NCI-H2029 treated with DMSO at 0.1 percent for 48 hours (cell line): ENCODE data around the gene ERICH4.
"Not testable (repeated sequence)": the region's sequence is repeated elsewhere in the genome, so short reads cannot be mapped to it uniquely, and the experiment has no call there.

Source experiments
- DNase-seq: peaks from one replicate; lab custom pipeline; 2025; lab: John Stamatoyannopoulos, UW

ERICH4 gene

DNA sequence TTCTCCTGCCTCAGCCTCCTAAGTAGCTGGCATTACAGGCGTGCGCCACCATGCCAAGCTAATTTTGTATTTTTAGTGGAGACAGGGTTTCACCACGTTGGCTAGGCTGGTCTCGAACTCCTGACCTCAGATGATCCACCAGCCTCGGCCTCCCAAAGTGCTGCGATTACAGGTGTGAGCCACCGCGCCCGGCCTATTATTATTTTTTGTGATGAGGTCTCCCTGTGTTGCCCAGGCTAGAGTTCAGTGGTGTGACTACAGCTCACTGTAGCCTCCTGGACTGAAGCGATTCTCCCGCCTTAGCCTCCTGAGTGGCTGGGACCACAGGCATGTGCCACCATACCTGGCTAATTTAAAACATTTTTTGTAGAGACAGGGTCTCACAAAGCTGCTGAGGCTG lies 7.6 kb upstream of the ERICH4 start:
- not testable (repeated sequence) for DNase-seq

DNA sequence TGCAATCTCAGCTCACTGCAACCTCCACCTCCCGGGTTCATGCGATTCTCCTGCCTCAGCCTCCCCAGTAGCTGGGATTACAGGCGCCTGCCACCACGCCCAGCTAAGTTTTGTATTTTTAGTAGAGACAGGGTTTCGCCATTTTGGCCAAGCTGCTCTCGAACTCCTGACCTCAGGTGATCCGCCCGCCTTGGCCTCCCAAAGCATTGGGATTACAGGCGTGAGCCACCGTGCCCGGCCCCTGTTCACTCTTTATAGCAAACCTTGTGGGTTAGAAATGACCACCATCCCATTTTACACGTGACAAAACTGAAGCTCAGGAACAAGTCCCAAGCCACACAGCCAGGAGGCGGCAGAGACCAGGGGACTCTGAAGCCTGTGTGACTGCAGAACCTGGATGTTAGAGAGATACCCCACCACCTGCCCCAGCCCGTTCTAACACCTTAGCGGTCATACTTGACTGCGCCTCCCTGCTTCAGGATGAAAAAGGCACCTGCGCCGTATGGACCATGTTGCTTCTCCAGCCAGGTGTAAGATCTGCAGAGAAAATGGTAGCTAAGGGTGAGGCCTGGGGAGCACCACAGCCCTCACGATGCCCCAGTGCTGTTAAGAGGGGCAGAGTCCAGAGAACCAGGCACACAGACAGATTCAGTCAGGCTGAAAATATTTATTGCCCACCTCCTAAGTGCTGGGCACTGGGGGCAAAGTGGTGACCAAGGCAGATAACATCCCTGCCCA lies 6.9 kb upstream of the ERICH4 start:
- DNase-seq, result no peak

DNA sequence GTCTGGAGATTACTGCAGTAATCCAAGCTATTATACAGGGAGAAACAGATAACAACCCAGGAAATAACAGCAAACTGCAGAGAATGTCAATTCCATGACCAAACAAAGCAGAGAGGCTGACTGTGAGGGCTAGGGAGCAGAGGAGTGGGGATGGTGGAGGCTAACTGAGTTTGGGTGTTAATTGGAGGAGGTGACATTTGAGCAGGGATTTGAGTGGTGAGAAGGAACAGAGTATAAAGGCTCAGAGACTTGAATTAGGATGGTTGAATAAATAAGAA lies 6.3 kb upstream of the ERICH4 start:
- DNase-seq, result no peak

DNA sequence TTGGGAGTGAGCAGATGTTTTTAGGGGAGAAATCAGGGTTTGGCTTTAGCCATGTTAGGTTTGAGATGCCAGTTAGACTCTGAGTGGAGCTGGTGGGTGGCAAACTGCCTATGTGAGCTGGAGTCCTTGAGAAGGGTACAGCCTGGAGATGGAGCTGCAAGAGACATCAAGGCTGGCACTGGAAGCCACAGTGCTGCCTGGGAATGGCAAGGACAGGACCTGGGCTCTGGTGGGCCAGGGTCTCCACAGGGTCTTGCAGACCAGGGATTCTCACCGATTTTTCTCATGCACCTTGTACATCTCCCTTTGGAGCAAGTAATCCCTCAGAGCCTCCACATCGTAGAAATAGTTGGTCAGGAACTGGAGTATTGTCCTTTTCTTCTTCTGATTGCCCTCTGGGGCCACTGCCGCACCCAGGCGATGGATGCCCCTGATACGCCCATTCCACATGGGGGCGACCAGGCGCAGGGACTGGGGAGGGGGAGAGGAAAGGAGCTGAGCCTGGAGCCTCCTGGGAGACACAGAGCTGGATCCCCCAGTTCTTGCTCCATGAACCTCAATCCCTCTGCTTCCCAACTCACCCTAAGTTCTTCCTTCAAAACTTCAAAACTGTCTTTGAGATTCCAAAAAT lies 4.9 kb upstream of the ERICH4 start:
- no peak for DNase-seq

DNA sequence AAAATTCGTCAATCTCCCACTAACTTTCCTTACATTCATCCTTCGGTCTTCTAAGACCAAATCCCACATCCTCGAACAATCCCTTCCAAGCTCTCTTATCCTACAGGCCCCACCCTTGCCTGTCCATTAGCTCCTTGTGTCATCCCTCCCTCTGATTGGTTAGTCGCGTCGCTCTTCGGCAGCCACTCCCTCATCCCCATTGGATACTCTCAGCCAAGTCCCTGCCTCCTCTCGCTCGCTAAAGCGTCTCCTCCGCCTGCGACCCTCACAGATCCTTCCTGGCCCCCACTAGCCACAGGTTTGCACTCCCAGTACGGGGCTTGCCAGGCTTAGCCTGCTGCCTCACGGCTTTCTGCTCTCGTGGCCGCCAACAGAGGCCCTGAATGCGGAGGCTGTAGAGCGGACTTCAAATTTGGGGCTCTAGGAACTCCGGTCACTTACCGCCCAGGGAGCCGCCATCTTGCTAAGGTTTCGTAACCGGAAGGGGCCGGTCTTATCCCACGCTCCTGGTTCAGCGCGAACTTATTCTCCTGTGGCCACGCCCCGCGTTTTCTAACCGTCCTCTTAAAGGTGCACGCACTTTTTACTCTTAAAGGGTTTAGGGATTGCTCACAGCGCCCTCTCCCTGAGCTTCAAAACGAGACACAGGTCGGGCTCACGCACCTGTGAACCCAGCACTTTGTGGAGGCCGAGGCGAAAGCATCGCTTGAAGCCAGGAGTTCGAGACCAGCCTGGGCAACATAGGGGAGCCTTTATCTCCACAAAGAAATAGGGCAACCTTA lies 3.3 kb upstream of the ERICH4 start, which contains the start of gene DMAC2:
Gene DMAC2 (minus strand): TSS at position 472 of the 782 bp plus-strand sequence. CDS start 13 bp downstream, at position 459.
- DNase-seq, result peak; percentile 88

DNA sequence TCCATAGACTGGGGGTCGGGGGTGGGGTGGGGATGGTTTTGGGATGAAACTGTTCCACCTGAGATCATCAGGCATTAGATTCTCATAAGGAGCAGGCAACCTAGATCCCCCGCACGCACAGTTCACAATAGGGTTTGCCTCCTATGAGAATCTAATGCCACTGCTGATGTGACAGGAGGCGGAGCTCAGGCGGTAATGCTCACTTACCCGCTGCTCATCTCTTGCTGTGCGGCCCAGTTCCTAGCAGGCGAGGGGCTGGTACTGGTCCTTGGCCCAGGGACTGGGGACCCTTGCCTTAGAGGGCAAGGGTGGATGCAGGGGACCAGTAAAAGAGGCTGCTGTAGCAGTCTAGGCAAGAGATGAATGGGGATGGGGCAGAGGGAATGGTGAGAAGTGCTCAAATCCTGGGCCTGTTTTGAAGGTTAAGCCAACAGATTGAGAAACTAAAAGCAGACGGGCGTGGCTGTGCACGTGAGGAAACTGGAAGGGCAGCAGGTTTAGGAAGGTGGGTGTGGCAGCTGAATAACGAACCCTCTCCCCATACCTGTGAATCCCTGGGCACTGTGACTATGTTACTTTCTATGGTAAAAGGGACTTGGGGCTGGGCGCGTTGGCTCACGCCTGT lies 1.5 kb upstream of the ERICH4 start:
- no peak for DNase-seq

DNA sequence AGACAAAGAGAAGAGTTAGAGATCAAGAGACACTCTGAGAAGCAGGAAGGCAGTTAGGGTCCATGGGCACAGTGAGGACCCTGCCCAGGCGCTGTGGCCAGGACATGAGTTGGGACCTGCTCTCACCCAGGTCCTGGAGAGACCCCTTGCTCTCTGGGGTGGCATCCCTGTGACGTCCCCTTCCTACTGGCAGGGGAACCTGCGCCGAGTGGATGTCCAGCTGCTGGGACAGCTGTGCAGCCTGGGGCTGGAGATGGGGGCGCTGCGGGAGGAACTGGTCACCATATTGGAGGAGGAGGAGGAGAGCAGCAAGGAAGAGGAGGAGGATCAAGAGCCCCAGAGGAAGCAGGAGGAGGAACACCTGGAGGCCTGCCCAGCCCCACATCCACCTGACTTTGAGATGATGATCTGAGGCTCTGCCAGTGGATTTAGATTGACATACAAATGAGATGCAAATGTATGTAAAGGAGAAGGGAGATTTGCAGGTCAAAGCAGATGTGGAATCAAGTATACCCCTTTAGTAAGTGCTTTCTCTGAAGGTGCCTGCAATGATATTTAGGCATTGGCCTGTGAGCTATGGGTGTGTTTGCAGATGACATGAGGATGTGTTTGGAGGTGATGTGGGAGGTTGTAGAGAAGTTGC lies 978 bp downstream of the ERICH4 start:
- no peak for DNase-seq

DNA sequence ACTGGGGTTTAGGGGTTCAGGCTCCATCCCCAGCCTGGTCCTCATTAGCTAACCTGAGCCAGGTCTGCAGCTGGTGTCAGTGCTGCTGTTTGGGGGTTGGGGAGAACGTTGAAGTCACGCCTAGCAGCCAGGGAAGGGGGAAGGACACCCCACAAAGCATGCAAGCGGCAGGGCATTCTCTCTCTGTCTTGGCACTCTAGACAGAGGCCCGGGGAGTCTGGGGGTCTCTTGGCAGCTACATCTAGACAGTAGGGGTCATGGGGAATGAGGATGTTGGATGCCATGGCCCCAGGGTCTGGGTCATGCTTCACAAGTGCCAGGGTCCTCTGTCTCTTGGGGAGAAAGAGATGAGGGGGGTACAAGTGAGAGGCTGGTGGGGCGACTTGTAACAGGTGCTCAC lies 2.6 kb downstream of the ERICH4 start:
- DNase-seq, result no peak

DNA sequence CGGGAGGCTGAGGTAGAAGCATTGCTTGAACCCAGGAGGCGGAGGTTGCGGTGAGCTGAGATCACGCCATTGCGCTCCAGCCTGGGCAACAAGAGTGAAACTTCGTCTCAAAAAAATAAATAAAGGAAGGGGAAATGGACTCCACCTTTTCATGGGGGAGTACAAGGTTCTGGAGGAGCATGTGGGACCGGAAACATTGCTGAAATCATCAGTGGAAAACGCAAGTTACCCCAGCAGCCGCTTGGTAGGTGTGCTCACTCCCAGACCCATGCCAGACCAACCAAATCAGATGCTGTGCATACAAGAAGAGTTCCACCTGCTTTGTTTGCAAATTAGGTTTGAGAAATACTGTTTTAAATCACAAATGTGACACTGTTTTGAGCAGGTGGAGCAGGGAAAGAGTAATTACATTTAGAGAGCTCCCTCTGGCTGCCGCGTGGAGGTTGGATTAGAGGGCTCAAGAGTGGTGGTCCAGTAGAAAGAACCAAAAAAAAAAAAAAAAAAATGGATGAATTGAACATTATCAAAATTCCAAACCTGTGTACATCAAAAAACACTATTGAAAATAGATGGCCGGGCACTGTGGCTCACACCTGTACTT lies 4.9 kb downstream of the ERICH4 start:
- DNase-seq, result no peak

DNA sequence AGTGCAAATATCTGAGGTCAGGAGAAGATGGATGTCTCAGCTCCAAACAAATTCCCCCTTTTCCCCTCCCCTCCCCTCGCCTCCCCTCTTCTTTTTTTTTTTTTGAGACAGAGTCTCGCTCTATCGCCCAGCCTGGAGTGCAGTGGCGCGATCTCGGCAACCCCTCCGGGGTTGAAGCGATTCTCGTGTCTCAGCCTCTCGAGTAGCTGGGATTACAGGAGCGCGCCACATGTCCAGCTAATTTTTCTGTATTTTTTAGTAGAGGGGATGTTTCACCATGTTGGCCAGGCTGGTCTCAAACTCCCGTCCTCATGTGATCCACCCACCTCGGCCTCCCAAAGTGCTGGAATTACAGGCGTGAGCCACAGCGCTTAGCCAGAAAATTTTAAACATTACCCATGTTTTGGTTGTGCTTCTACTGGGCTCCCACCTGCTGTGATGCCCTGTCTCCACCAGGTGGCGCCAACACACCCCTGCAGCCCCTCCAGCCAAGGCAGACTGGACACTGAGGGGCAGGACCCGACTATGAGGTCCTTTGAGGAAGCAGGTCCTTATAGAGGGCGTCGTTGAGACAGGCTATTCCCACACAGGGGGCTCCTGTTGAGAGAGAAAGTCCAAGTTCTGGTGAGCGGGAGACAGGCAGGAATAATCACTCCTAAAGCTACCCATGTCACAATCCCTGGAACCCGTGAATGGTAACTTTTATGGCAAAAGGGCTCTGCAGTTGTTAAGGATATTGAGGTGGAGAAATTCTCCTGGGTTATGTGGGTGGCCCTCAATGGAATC lies 6.3 kb downstream of the ERICH4 start:
- DNase-seq, result peak; percentile 5

DNA sequence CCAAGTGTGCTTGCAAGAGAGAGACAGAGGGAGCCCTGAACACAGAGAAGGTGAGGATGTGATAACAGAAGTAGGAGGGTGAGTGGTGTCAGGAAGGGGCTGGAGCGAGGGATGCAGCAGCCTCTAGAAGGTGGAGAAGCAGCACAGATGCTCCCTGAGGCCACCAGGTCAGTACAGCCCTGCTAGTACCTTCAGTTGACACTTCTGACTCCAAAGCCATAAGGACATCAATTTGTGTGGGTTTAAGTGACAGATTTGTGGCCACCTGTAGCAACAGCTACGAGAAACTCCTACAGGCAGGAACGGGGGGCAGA lies 6.9 kb downstream of the ERICH4 start:
- no peak for DNase-seq

DNA sequence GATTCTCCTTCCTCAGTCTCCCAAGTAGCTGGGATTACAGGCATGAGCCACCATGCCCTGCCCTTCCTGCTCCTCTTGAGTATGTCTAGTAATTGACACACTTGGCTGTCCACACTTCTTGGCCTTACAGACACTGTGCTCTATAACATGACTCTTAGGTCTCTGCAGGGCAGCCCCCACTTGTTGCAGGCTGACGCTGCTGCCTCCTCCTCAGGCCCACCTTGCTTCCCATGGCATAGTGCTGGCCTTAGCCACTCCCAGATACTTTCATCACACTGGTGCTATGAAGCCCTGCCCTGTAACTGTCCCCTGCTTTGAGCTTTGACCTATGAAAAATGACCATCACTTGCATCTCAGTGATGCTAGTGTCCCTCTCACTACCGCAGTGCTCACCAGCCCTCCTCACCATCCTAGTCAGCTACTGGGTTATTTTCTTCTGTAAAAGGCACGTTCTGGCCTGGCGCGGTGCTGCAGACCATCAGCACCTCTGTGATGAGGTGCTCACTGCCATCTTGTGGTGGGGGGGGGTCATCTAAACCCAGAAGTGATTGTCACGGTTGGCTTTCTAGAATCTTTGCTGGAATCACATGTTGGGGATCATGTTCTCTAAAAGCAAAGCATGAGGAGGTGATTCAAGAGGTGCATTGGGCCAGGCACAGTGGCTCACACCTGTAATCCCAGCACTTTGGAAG lies 9.8 kb downstream of the ERICH4 start:
- DNase-seq, result no peak

DNA sequence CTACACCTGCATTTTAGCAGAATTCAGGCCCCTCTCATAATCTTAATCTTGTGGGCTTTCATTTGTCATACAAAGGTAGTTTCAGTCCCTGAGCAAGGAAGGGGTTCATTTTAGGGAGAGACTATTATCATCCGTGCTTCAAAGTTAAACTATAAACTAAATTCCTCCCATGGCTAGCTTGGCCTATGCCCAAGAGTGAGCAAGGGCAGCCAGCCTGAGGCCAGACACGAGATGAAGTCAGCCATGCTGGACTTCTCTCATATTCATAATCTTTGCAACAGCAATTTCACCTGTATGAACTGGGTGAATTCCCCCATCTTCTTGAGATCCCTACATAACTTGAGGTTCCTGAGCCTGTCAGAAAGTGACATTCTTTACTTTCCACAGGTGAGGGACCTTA lies 13.0 kb downstream of the ERICH4 start:
- DNase-seq, result no peak

DNA sequence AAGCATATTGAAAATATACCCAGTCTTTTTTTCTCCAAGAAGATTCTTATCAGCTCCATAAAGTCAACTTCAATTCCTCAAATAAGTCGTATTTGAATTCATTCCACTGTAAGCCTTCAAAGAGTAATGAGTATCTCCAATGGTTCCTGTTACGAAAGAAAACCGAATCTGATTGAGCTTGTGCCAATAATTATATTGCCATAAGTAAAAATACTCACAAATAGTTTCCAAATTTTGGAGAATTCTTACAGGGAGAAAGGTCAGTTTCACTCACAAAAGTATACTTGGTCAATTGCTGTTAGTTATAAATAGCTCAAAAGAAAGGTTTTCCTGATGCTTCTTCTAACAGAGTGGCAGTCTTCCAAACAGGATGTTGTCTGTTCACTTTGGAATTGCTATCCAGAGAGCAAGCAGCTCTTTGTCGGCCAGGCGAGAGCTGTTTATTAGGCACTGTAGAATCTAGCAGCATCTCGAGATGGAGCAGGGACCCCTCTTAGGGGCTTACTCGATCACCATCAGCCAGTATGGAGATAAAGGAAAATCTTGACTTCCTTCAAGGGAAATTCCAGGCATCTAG lies 13.5 kb downstream of the ERICH4 start:
- no peak for DNase-seq

DNA sequence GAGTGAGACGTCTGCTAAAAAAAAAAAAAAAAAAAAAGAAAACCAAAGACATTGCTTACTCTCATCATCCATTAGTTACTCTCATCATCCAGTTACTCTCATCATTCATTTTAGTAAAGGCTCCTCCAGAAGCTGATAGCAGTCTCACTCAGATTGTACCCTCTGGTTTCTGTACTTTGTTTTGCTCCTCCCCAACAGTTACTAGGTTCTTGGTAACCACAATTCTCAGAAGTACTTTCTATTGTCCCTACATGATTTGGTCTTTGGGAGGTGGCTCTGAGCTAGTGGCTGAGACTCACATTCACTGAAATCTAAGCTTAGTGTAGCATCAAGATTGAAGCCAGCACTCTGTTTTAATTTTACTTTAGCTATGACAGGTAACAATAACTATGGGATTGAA lies 14.3 kb downstream of the ERICH4 start:
- DNase-seq, result no peak

DNA sequence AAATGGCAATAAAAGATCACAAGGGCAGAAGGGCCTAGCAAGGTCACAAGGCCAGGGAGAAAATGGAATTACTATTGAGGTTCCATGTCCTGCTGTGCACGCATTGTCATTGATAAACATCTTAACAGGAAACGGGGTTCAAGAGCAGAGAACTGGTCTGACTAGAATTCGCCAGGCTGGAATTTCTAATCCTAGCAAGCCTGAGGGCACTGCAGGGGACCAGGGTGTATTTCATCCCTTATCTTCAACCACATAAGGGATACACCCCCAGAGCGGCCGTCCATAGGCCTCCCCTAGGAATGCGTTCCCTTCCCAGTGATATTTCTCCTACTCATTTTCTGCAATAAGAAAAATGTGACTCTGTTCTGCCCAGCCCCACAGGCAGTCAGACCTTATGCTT lies 19.5 kb downstream of the ERICH4 start:
- DNase-seq, result no peak

DNA sequence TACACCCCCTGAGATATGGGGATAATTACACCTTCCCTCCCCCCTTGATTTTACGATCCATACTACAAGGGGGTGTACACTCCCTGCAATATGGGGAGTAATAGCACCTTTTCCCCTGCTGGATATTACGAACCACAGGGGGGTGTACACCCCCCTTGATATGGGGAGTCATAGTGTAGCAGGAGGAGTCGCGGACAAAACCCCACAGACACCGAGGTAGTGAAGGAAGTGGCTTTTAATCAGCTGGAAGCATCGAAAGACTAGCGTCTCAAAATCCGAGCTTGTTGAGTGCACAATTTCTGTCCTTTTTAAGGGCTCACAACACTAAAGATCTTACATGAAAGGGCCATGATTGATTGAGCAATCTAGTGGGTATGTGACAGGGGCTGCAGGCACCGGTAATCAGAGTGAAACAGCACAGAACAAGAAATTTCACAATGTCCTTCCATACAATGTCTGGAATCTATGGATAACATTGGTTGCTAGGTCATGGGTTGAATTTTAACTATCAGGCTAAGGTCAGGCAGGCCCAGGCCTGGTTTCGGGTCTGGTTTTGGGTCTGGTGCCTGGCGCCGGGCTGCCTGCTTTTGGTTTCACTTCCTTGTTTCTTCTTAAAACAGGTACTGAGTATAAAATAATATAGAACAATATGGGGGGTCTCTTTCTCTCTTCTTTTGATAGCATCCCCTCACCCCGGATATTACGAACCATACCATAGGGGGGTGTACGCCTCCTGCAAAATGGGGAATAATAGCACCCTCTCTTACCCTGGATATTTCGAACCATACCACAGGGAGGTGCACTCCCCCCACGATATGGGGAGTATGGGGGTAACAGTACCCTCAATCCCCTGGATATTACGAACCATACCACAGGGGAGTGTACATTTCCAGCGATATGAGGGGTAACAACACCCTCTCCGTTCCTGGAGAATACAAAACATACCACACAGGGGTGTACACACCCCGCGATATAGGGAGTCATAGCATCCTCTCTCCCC lies 20.6 kb downstream of the ERICH4 start:
- not testable (repeated sequence) for DNase-seq

DNA sequence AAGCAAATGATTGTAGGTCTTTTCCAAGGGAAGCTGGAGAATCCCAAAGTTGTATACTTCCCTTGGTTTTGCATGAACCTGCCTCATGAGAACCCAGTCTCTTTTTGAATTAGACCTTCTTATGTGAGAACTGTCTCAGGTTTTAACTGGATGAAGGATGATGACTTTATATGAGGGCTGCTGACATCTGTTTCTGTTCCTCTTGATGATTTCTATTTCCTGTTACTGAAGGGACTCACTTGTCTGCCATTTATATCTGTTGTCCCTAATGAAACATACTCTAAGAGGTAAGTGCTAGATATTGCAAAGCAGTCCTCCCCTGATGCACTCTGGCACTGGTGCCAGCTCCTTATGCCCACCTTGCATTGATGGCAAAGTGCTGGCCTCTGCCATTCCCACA lies 33.6 kb downstream of the ERICH4 start:
- DNase-seq, result no peak

DNA sequence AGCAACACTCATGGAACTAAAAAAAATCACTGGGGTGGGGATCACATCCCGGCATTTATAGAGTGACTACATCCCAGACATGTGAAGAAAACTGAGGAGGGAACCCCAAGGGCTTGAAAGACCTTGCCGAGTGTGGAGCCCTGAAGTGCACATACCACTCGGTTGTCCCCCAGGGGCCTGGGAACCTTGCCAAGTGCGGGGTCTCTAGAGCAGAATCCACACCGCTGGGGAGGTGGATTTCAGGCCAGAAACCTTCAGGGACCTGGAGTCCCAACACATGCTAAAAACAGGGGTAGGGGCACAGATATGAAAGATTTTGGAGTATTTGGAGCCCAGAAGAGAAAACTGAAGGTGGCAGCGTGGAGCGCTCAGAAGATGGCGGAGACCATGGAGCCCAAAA lies 35.2 kb downstream of the ERICH4 start:
- no peak for DNase-seq
